Aorta (tissue), 5 donors: ENCODE measurements around the gene PIGQ. TPM values are rescaled to one million over a fixed set of nuclear protein-coding genes. Genes with fewer than 3 reads are reported as not detected.

Experiments used
- ATAC-seq: fragments of 200-7000 bp; cut with Tn5 transposase; one replicate; pipeline ENCODE4 v1.9.1; 2022; ENCODE audit warnings: moderate library complexity; ENCODE audit not compliant: low FRiP score
- DNase-seq, 2 donors: peaks; one replicate each; pipeline ENCODE4 v3.0.0-alpha.2; 2020
- H3K27ac ChIP-seq, 2 donors: one replicate each; pipeline ENCODE4 v1.5.1; 2013; ENCODE audit warnings: low read length in 2 of 2, mild to moderate bottlenecking in 2 of 2, moderate library complexity in 2 of 2, control low read depth in 1 of 2, inconsistent platforms in 1 of 2, low read depth in 1 of 2
- H3K27me3 ChIP-seq, 2 donors: one replicate each; pipeline ENCODE4 v1.6.1; 2013; ENCODE audit warnings: control low read depth in 1 of 2, low read length in 1 of 2, mild to moderate bottlenecking in 1 of 2, moderate library complexity in 1 of 2; ENCODE audit not compliant: insufficient read depth in 2 of 2, control insufficient read depth in 1 of 2
- H3K36me3 ChIP-seq, 2 donors: one replicate each; pipeline ENCODE4 v1.6.1; 2013; ENCODE audit warnings: control low read depth in 1 of 2, low read length in 1 of 2, mild to moderate bottlenecking in 1 of 2; ENCODE audit not compliant: insufficient read depth in 2 of 2, control insufficient read depth in 1 of 2
- H3K4me1 ChIP-seq, 2 donors: one replicate each; pipeline ENCODE4 v1.6.1; 2013; ENCODE audit warnings: low read length in 2 of 2, control low read depth in 1 of 2, mild to moderate bottlenecking in 1 of 2, moderate library complexity in 1 of 2; ENCODE audit not compliant: insufficient read depth in 2 of 2, control insufficient read depth in 1 of 2
- H3K4me3 ChIP-seq, 2 donors: one replicate each; pipeline ENCODE4 v1.5.1; 2013; ENCODE audit warnings: low read length in 2 of 2, control low read depth in 1 of 2, mild to moderate bottlenecking in 1 of 2
- H3K9me3 ChIP-seq: one replicate; pipeline ENCODE4 v1.6.1; 2013; ENCODE audit warnings: mild to moderate bottlenecking, low read length; ENCODE audit not compliant: control insufficient read depth
- WGBS, 2 donors: extraction: QIAGEN DNeasy Blood & Tissue Kit; methylation state at CpG; one replicate each; pipeline ENCODE4 v1.1.7; 2013; 5-methylcytosine and 5-hydroxymethylcytosine counted together
- intact Hi-C, 2 donors: fragments of 100-400 bp; cut with DNase I; formaldehyde crosslinking; loops; one replicate each; pipeline versions ENCODE4 v1.14.2 to v1.15.0; 2022
- polyA plus RNA-seq, 2 donors: library from polyadenylated mRNA; stranded (reverse); fragments of 200-250 nt; gene quantifications; one replicate each; pipeline ENCODE4 v1.2.3, GENCODE V29; 2013
- total RNA-seq, 2 donors: library from RNA; stranded (reverse); fragmentation: NEBNext Ultra II Directional; extraction: Animal tissue kit (Norgen Biotek cat#: 25700); gene quantifications; one replicate each; pipeline ENCODE4 v1.2.1, GENCODE V29; 2021
- donor health status: healthy with polysubstance abuse.
- donor health status: Bipolar disorder and iron deficiency.
- donor health status: DM: no; HTN: no; CAD: no.
- donor health status: DM: no; HTN: no; CAD: no.
- donor health status: DM: yes; HTN: yes; CAD: no.

The PIGQ gene
- total and polyA plus RNA-seq, 4 donors = 10.8 to 92.2 (median 32.2) TPM

- intact Hi-C loops = no loop called here
- Histone ChIP-seq H3K9me3 (no peaks in the 10 kb centered on the region), H3K36me3 (no peaks in the 10 kb centered on the region), H3K27ac (no peak overlapping the region), H3K27me3 (no peaks in the 10 kb centered on the region), H3K4me1 (no peaks in the 10 kb centered on the region), H3K4me3 (peak overlapping the region in 1 of 2 donors; percentile 24)
- no peak for DNase-seq
- no peak for ATAC-seq
- WGBS, 2 donors = 65 to 74% methylated on average over 13 of the region's 13 CpGs
These were observed 44.1 kb upstream of the PIGQ start for GRCh38 chr16:525520-526180.

- 6% methylated on average over 26 of the region's 26 CpGs for WGBS, 2 donors
- no peaks in the 10 kb centered on the region for H3K4me1 ChIP-seq
- intact Hi-C loops = loop anchor here in 1 of 2 donors (1.0 kb wide), 1 partner anchor 174 kb away; the partner anchor contains the start of gene AXIN1
These were observed 43.4 kb upstream of the PIGQ start for GRCh38 chr16:526181-527014.

DNA sequence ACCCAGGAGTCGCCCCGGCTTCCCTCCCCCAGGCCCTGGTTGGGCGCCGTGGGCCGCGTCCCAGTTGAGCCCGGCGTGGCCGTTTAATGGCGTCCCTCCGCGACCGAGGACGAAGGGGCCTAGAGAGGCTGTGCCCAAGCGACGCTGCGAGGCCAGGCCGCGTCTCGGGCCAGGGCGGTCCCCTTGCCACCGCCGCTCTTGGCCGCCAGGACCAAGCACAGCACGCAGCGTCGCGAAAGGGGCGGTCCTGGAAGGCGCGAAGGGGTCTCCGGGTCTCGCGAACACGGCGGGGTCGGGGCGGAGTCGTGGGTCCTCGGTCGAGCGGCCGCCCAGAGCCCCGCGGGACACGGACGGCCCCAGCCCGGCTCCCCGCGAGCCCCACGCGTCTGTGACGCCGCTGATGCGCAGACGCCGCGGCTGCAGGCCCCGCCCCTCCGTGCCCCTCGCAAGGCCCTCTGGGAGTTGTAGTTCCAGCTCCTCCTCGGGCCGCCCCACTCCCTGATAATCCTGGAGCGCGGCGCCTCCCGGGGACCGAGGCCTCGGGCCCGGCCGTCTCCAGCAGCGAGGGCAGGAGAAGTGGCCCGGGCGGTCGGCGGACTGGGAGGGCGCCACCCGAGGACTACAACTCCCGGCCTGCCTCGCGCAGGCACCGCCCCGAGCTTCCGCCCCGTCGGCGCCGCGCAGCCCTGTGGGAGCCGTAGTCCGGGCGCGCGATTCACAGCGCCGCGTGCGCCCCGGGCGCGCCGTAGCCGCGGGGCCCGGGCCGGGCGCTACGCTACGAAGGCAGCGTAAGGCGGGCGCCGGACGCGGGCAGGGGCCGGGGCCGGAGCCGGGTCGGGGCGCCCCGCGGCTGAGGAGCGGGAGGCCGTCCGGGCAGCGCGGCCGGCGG lies 42.5 kb upstream of the PIGQ start, which contains the start of gene CAPN15:
Gene CAPN15 (plus strand): TSS at position 698 of the 889 bp plus-strand sequence. CDS start 19,127 bp downstream, outside the sequence.
- no peaks in the 10 kb centered on the region for H3K4me1 ChIP-seq
- ATAC-seq (peak; percentile 94), DNase-seq (peak; percentile 92 to 95)
- H3K9me3 ChIP-seq = no peaks in the 10 kb centered on the region
- H3K4me3 ChIP-seq = peak within 1 kb of the TSS; percentile 73 to 84
- H3K27me3 ChIP-seq = no peaks in the 10 kb centered on the region
- H3K27ac ChIP-seq = peak within 1 kb of the TSS in 1 of 2 donors; percentile 92
- intact Hi-C loops = loop anchor here in 1 of 2 donors (1.0 kb wide), 1 partner anchor 175 kb away; the partner anchor contains the start of gene AXIN1
- 0% methylated on average over 88 to 129 of the region's 129 CpGs for WGBS, 2 donors
- no peaks in the 10 kb centered on the region for H3K36me3 ChIP-seq

More at GRCh38 chr16:526181-527014, 43.4 kb upstream of the PIGQ start:
- DNase-seq = no peak
- no peaks in the 10 kb centered on the region for H3K9me3 ChIP-seq
- no peaks in the 10 kb centered on the region for H3K27me3 ChIP-seq
- no peaks in the 10 kb centered on the region for H3K36me3 ChIP-seq
- H3K4me3 ChIP-seq = peak overlapping the region; percentile 24 to 44
- H3K27ac ChIP-seq = peak overlapping the region in 1 of 2 donors; percentile 87
- ATAC-seq = peak; percentile 1

- no peaks in the 10 kb centered on the region for H3K4me1 ChIP-seq
- WGBS, 2 donors = 5 to 7% methylated on average over 34 to 55 of the region's 55 CpGs
- no peak for DNase-seq
These were observed 41.4 kb upstream of the PIGQ start for GRCh38 chr16:528111-529011.

GRCh38 chr16:529012-529575 lies 40.7 kb upstream of the PIGQ start:
- DNase-seq = no peak
- Histone ChIP-seq H3K4me1 (no peaks in the 10 kb centered on the region), H3K4me3 (no peak overlapping the region), H3K27ac (no peak overlapping the region), H3K9me3 (no peaks in the 10 kb centered on the region), H3K36me3 (no peaks in the 10 kb centered on the region), H3K27me3 (no peaks in the 10 kb centered on the region)
- intact Hi-C loops = no loop called here
- WGBS, 2 donors = 69% methylated on average over 12 of the region's 12 CpGs
- no peak for ATAC-seq

More at GRCh38 chr16:528111-529011, 41.4 kb upstream of the PIGQ start:
- H3K27ac ChIP-seq = no peak overlapping the region
- H3K36me3 ChIP-seq = no peaks in the 10 kb centered on the region
- ATAC-seq = no peak
- intact Hi-C loops = no loop called here
- no peaks in the 10 kb centered on the region for H3K9me3 ChIP-seq
- no peaks in the 10 kb centered on the region for H3K27me3 ChIP-seq
- H3K4me3 ChIP-seq = peak overlapping the region; percentile 73 to 84

GRCh38 chr16:530111-530817 lies 39.5 kb upstream of the PIGQ start:
- H3K27ac ChIP-seq = no peak overlapping the region
- ATAC-seq (no peak), DNase-seq (no peak)
- no peak overlapping the region for H3K4me3 ChIP-seq
- no peaks in the 10 kb centered on the region for H3K27me3 ChIP-seq
- H3K9me3 ChIP-seq = no peaks in the 10 kb centered on the region
- H3K36me3 ChIP-seq = no peaks in the 10 kb centered on the region
- intact Hi-C loops = no loop called here
- WGBS, 2 donors = 93% methylated on average over 23 of the region's 23 CpGs
- H3K4me1 ChIP-seq = no peaks in the 10 kb centered on the region

- no peak for ATAC-seq
- Histone ChIP-seq H3K4me1 (no peaks in the 10 kb centered on the region), H3K27me3 (no peaks in the 10 kb centered on the region), H3K27ac (no peak overlapping the region), H3K9me3 (no peaks in the 10 kb centered on the region), H3K36me3 (no peaks in the 10 kb centered on the region), H3K4me3 (no peak overlapping the region)
- DNase-seq = no peak
- intact Hi-C loops = no loop called here
- WGBS, 2 donors = 90 to 92% methylated on average over 16 of the region's 16 CpGs
These were observed 38.2 kb upstream of the PIGQ start for GRCh38 chr16:531494-532125.
